Immature natural killer cell (primary cell): ENCODE data around the gene WASHC2C. TPM values are rescaled to one million over a fixed set of nuclear protein-coding genes. Genes with fewer than 3 reads are reported as not detected.

Source experiments
- polyA plus RNA-seq, 3 donors: library from polyadenylated mRNA; unstranded; fragments of 300-500 nt; fragmentation: Illumina TruSeq; gene quantifications; one replicate each; pipeline ENCODE4 v1.2.3, GENCODE V29; 2021

The WASHC2C gene
- polyA plus RNA-seq, 3 donors from 2014 or later = 6.0 to 26.1 (median 14.6) TPM

Other genes starting within 250 kb of the WASHC2C start
- gene ZFAND4, start 54.5 kb upstream of the WASHC2C start, polyA plus RNA-seq = 10 to 100 TPM in 2 of 3 donors, 1 to 10 TPM in 1; 6.4 to 19.0 (median 15.7) TPM
- 1 to 10 TPM; 1.0 to 4.6 (median 1.3) TPM for gene AGAP4, start 120.2 kb downstream of the WASHC2C start, polyA plus RNA-seq
- gene TIMM23, start 245.2 kb downstream of the WASHC2C start, polyA plus RNA-seq = 10 to 100 TPM; 51.5 to 84.7 (median 70.4) TPM